IMR-90 (cell line): Measurements from ENCODE around the gene CCNE1. TPM values are rescaled to one million over a fixed set of nuclear protein-coding genes. Genes with fewer than 3 reads are reported as not detected.

Experiments used
- CTCF ChIP-seq: conservative IDR thresholded peaks from 2 replicates; pipeline ENCODE4 v1.5.1; 2012; ENCODE audit warnings: mild to moderate bottlenecking, low read depth, low read length, improper control_type of control experiment
- NFE2L2 ChIP-seq: fragments of 150-350 bp; IDR thresholded peaks from 2 replicates; pipeline ENCODE4 v1.6.1; 2016; ENCODE audit warnings: low read depth, mild to moderate bottlenecking, low read length
- USF2 ChIP-seq: fragments of 150-350 bp; IDR thresholded peaks from 2 replicates; pipeline ENCODE4 v1.6.1; 2017; ENCODE audit warnings: mild to moderate bottlenecking, antibody characterized with exemption, low read length, low read depth
- polyA plus RNA-seq, 3 experiments: library from polyadenylated mRNA; depleted of rRNA; stranded (reverse); fragments of >200 nt; gene quantifications; 2 replicates each; pipeline ENCODE4 v1.2.3, GENCODE V29; 2012; ENCODE audit warnings: low replicate concordance in 1 of 3
- total RNA-seq: library from RNA; depleted of rRNA; stranded (reverse); fragments of >200 nt; gene quantifications from 2 replicates; pipeline ENCODE4 v1.2.3, GENCODE V29; 2012

CCNE1 gene
- total and polyA plus RNA-seq, 2 of the 4 experiments (the other 2 are of a cell fraction): 6.8 to 7.0 TPM

- TF ChIP-seq CTCF (no peak), USF2 (no peak), NFE2L2 (no peak)
These were observed 5.5 kb upstream of the CCNE1 start (continued) for GRCh38 chr19:29806098-29806866.
